Parathyroid adenoma (tissue), 2 donors: ENCODE measurements around the gene SHANK2.

ENCODE experiments used
- H2AFZ ChIP-seq: fragments of 300-600 bp; sonication (generic); one replicate; pipeline ENCODE4 v1.7.0; 2017; ENCODE audit warnings: antibody characterized with exemption, mild to moderate bottlenecking
- H3K27ac ChIP-seq: fragments of 300-600 bp; sonication (generic); one replicate; pipeline ENCODE4 v1.7.0; 2017
- H3K27me3 ChIP-seq: fragments of 300-600 bp; sonication (generic); one replicate; pipeline ENCODE4 v1.7.0; 2017; ENCODE audit warnings: low read length; ENCODE audit not compliant: control insufficient read depth, insufficient read depth
- H3K36me3 ChIP-seq: fragments of 300-600 bp; sonication (generic); one replicate; pipeline ENCODE4 v1.7.0; 2017; ENCODE audit warnings: low read length; ENCODE audit not compliant: control insufficient read depth, insufficient read depth
- H3K4me1 ChIP-seq: fragments of 300-600 bp; sonication (generic); one replicate; pipeline ENCODE4 v1.7.0; 2017; ENCODE audit warnings: control low read depth
- H3K4me2 ChIP-seq: fragments of 300-600 bp; sonication (generic); one replicate; pipeline ENCODE4 v1.7.0; 2017; ENCODE audit warnings: low read length
- H3K4me3 ChIP-seq: fragments of 300-600 bp; sonication (generic); one replicate; pipeline ENCODE4 v1.7.0; 2017; ENCODE audit warnings: low read depth, low read length
- H3K79me2 ChIP-seq: fragments of 300-600 bp; sonication (generic); one replicate; pipeline ENCODE4 v1.7.0; 2017; ENCODE audit warnings: control low read depth
- H3K9ac ChIP-seq: fragments of 300-600 bp; sonication (generic); one replicate; pipeline ENCODE4 v1.7.0; 2017; ENCODE audit warnings: mild to moderate bottlenecking
- H3K9me3 ChIP-seq: fragments of 300-600 bp; sonication (generic); one replicate; pipeline ENCODE4 v1.7.0; 2017; ENCODE audit warnings: low read length; ENCODE audit not compliant: control insufficient read depth
- TF ChIP-seq, protein P1 (sequence below): fragments of 300-600 bp; sonication (generic); IDR thresholded peaks from one replicate; pipeline ENCODE4 v1.7.0; 2017; ENCODE audit warnings: antibody characterized with exemption, mild to moderate bottlenecking
- donor health status: primary hyperparathyroidism.

Gene SHANK2

DNA sequence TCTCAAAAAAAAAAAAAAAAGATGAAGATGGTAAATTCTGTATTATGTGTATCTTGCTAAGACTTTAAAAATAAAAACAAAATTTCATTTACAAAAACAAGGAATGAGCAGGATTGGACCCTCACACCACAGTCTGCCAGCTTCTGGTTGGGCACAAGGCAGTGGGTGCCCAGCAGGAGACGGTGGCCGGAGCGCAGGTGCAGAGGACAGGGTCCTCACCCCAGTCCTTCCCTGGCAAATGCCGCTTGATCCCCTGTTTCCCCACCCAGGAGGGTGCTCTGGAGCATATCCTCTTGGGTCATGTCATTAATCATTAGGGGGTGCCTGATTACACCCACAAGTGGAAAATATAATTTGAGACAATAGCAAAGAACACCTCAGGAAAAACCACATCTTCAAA, 31.2 kb downstream of the SHANK2 start:
- Histone ChIP-seq H3K4me3 (no peak overlapping the region), H3K9me3 (no peaks in the 10 kb centered on the region), H3K9ac (no peak overlapping the region), H3K27me3 (no peaks in the 10 kb centered on the region), H3K36me3 (no peaks in the 10 kb centered on the region), H3K4me1 (no peaks in the 10 kb centered on the region), H3K27ac (no peak overlapping the region), H3K79me2 (no peaks in the 10 kb centered on the region), H2AFZ (no peak overlapping the region), H3K4me2 (no peak overlapping the region)
- TF ChIP-seq, protein P1, sequence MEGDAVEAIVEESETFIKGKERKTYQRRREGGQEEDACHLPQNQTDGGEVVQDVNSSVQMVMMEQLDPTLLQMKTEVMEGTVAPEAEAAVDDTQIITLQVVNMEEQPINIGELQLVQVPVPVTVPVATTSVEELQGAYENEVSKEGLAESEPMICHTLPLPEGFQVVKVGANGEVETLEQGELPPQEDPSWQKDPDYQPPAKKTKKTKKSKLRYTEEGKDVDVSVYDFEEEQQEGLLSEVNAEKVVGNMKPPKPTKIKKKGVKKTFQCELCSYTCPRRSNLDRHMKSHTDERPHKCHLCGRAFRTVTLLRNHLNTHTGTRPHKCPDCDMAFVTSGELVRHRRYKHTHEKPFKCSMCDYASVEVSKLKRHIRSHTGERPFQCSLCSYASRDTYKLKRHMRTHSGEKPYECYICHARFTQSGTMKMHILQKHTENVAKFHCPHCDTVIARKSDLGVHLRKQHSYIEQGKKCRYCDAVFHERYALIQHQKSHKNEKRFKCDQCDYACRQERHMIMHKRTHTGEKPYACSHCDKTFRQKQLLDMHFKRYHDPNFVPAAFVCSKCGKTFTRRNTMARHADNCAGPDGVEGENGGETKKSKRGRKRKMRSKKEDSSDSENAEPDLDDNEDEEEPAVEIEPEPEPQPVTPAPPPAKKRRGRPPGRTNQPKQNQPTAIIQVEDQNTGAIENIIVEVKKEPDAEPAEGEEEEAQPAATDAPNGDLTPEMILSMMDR, result no peak

DNA sequence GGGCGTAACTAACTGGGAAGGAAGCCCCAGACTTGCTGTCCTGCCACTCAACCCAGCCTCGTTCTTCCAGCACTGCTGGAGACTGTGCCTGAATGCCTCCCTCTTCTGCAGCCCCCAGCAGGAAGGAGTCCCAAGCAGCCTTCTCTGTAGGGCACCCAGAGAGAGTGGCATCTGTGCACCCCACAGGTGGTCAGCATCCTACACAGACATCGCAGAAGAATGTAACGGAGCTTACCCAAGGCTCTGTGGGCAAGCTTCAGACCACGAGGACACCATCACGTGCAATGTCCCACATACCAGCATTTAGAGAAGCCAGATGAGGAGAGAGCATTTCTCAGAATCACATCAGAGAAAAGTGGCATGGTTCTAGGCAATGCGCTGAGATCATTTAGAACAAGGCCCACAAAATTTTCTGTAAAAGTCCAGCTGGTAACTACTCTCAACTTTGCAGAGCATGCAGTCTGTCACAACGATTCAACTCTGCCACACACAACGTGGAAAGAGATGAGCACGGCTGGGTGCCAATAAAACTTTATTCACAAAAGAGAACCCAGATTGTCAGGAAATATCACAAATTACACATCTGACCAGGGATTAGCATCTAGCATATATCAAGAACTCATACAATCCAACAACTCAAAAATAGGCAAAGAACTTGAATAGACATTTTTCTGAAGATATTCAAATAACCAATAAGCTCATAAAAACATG, 33.4 kb downstream of the SHANK2 start:
- H3K27ac ChIP-seq, result no peak overlapping the region
- no peaks in the 10 kb centered on the region for H3K4me1 ChIP-seq
- TF ChIP-seq, protein P1, result no peak
- H3K9ac ChIP-seq, result no peak overlapping the region
- H3K4me3 ChIP-seq, result no peak overlapping the region
- no peak overlapping the region for H2AFZ ChIP-seq
- H3K36me3 ChIP-seq, result no peaks in the 10 kb centered on the region
- no peaks in the 10 kb centered on the region for H3K9me3 ChIP-seq
- no peak overlapping the region for H3K4me2 ChIP-seq
- H3K79me2 ChIP-seq, result no peaks in the 10 kb centered on the region
- H3K27me3 ChIP-seq, result no peaks in the 10 kb centered on the region

DNA sequence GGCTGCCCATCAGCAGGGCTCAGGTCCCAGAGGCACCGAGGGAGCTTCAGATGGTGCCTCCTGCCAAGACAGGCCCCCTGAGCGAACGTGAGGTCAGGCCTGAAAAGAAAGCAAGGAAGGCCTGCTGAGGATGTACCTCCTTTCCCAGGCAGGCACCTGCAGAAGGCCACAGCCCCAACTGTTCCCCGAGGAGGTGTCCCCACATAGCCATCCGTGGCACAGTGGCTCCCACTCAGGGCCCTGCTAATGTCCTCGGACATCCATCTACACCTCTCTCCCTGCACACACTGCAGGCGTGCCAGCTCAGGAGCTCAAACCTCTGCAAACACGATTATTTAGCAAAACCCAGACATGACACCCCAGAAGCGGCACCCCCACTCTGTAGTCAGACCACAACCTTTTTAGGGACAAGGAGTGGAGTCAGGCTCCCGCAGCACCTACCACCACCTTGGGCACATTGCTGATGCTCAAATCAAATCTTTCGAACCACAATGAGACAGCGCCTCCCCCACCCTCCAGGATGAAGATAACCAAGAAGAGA, 36.9 kb downstream of the SHANK2 start:
- Histone ChIP-seq H2AFZ (no peak overlapping the region), H3K27ac (no peak overlapping the region), H3K4me3 (no peak overlapping the region), H3K79me2 (no peaks in the 10 kb centered on the region), H3K36me3 (no peaks in the 10 kb centered on the region), H3K4me1 (no peaks in the 10 kb centered on the region), H3K9ac (no peak overlapping the region), H3K9me3 (no peaks in the 10 kb centered on the region), H3K4me2 (no peak overlapping the region), H3K27me3 (no peaks in the 10 kb centered on the region)
- TF ChIP-seq, protein P1, result no peak

DNA sequence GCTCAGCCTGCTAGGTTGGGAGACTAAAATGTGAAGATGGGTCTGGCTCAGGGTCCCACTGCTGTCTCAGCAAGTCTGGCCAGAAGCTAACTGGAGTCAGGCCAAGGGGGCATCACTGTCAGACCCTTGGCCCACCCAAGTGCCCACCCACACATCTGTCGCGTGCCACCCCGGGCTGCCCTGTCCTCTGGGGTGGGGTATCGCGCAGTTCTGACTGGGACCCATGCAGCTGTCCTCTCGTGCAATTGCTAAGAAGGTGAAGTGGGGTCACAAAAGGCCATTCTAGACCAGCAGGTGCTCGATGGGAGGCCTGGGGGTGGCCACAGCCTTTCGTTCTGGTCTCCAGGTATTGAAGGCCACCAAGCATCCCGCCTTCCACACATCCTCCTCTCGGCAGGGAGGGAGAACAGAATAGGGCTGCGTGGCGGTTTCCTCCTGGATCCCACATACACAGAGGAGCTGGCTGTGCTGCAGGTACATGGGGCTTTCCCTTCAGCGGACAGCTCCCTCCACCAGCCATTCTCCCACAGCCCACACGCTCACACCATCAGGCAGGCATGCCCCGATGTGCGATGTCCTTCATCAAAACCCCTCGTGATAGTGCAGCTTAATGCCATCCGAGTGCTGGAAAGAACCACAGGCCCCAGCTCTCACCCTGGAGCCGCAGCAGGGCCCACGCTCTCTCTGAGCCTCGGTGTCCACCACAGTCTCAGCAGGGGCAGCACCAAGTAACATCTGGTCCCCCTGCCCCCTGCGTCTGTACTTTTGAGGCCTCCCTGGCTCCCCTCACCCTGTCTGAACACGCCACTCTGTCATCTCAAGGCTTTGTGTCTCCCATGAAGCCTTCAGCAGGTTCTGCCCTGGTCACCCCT, 37.6 kb downstream of the SHANK2 start:
- Histone ChIP-seq H3K9ac (no peak overlapping the region), H3K27me3 (no peaks in the 10 kb centered on the region), H2AFZ (no peak overlapping the region), H3K27ac (no peak overlapping the region), H3K9me3 (no peaks in the 10 kb centered on the region), H3K4me3 (no peak overlapping the region), H3K4me2 (no peak overlapping the region), H3K79me2 (no peaks in the 10 kb centered on the region), H3K4me1 (no peaks in the 10 kb centered on the region), H3K36me3 (no peaks in the 10 kb centered on the region)
- TF ChIP-seq, protein P1, result no peak
